ENCODE measurements around the gene CD82.

CD82 gene

DNA sequence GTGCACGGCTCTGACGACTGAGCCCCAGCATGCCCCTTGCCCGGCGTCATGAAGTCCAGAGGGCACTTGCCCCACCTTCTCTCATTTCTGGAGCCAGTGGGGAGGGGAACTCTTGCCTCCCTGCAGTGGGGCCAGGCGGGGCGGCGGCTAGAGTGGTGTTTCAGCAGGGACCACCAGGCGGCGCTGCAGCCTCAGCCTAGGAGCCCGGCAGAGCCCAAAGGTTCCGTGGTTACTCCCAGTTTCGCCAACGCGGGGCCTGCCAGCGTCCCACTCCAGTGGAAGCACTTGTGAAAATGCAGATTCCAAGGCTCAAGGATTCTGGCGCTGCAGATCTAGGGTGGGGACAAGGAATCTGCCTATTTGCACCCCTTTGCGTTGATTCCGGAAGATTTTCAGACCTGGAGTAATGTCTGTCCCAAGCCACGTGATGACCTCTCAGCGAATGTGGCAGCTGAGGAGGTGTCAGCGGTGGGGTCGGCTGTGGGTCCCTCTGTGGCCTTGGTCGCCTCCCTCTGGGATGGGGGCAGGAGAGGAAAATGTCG is 55.7 kb downstream of the CD82 start:
- DNase-seq: peak; percentile 88

DNA sequence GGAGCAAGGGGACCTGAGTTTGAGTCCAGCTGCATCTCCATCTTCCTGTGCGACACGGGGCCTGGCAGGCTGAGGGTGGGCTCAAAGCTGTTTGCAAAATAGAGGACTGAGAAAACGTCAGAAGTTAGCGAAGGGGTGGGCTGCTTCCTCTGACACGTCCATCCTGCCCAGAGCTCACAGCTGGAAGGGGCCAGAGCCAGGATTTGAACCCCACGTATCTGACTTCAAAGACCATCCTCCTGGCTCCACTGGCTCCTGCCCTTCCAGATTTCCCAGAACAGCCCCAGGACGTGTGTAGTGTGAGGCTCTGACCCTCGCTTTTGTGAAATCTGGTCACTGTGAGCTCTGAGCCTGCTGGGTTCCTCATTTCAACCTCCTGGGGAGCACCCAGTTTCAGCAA is 56.3 kb downstream of the CD82 start:
- DNase-seq: peak; percentile 27

DNA sequence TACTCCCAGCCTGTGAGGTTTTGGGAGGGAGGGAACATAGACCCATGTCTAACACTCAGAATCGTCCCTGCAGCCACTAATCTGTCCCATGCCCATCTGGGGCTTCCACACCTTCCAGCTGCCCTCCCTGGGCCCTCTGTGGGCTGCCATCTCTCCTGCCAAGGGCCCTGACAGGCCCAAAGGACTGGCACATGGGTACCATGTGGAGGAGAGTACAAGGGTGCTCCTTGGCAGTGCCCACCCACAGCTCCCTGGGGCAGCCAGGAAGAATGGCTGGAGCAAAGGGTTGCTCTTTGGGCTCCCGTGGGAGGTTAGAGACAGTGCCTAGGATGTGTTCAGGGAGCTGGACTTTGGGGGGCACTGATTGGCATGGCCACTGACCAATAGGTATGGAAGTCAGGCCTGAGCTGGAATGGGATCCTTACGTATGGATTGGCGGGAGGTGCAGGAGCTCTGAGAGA is 56.8 kb downstream of the CD82 start:
- DNase-seq: peak; percentile 19

DNA sequence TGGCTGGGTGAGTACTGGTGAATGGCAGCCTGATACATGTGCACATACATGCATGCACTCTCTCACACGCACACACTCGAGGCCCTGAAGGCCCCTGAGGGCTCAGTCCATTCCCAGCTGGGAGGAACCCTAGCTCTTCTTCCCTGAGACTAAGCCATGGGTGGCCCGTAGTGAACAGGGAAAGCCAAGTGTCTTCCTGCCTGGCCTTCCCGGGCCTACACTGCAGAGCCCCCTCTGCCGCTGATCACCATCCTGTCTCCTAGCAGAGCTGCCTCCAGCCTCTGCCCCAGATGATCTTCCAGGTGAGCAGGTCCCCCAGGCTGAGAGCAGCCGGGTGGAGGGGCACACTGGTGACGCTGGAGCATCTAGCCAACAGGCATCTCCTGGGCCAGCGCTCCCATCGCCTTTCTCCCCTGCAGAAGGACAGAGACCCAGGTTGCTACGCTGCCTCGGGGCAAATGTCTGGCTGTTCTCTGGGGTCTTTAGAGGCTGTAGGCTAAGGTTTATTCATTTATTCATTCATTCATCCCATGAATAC is 57.3 kb downstream of the CD82 start:
- DNase-seq: peak; percentile 18

DNA sequence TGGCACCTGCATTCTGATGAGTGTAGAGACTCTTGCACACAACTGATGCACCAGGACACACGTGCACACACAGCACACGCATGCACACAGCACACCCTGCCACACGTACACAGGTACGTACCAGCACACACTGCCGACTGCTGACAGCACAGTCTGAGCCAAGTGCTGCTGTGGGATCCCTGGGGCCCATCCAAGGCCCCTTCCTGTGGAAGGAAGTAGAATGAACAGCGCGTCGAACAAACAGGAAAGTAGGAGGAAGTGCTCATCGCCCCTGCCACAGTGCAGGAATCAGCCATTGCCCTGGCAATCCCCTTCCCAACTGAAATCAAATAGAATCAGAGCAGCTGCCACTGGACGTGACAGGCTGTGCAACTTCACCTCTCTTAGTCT is 57.9 kb downstream of the CD82 start:
- peak; percentile 33 for DNase-seq

DNA sequence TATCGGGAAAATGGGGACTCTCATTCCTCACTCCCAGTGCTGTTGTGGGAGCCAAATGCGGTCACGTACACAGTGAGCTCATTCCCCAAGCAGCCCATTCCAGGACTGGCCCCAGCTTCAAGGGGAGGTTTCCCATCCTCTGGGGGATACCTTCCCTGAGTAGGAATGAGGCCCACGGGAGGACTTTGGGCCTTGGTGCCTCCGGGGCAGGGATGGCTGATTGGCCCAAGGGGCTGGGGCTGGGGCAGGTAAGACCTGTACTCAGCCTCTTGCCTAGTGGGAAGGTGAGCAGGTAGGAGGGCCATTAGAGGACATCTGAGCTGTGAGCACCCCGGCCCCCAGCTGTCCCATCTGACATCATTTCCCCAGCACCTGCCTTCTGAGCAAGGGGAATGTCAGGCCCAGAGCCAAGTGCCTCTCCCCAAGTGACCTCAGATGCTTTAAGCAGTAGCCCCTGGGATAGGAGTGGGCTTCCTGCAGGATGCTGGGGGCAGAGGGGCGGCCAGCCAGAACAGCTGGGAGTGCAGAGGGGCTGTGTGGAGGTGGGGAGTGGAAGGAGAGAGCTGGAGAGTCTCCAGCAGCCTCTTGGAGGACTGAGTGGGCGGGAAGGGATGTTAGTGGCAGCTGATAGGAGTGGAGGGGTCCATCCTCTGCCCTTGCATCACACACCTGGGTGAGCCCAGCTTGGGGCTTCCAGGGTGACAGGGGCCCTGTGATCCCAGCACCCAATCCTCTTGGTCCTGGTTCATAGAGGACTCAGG is 58.4 kb downstream of the CD82 start:
- peak; percentile 73 for DNase-seq

DNA sequence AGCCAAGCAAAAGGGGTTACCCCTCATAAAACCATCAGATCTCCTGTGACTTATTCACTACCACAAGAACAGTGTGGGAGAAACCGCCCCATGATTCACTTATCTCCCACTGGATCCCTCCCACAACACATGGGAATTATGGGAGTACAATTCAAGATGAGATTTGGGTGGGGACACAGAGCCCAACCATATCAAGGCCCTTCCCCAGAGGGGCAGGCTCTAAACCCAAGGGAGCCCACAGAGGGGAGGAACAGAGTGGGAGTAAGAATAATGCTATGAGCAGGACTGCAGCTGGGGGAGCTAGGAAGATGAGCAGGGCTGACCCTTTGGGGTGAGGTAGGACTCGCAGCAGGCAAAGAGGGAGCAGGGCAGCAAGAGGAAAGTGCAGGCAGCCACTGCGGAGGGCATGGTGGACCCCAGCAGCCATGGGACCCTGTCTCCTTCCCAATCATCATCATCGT is 59.3 kb downstream of the CD82 start:
- peak; percentile 18 for DNase-seq

DNA sequence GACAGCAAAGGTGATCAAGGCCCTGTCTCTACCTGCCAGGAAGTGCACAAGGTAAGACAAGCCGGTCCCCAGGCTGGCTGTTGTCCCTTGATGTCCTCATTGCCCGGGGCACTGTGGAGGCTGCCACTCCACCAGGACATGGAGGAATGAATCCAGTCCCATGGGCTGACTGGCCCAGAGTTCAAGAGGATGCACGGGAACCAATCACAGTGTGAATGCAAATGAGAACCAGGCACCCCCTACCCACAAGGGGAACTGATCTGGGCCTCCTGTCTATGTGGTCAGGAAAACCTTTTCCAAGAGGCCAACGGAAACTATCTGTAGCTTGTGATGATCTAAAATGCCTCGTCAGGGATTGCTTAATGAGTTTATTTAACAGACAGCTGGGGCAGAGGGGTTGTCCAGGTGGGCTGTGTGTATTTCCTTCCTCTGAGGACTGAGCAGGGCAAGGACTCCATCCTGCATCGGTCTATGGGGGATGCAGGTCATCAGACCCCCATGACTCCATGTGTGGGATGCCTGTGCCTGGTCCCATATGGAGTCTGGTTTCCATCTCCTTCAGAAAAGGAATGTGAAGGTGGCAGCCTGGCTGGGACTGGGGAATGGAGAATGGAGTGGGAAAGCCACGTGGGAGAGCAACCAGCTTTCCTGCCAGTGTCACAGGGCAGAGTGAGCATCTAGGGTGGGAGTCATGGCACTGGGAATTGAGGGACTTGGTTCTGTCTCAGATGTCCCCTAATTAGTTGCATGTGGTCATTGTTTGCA is 60.5 kb downstream of the CD82 start:
- DNase-seq: no peak

DNA sequence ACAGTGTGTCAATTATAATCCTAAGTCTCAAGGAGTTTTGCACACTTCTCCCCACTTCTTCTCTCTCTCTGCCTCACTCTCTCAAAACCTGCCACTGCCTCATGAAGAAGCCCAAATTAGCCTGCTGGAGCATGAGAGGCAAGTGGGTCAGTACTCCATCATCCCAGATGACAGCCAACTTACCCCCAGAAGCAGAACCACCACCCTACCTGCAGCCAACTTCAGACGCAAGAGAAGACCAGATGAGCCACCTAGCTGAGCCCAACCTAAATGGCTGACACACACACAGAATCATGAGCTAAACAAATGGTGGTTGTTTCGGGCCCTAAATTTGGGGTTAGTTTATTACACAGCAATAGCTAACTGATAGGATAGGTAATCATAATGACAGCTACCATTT is 61.2 kb downstream of the CD82 start:
- DNase-seq: no peak

DNA sequence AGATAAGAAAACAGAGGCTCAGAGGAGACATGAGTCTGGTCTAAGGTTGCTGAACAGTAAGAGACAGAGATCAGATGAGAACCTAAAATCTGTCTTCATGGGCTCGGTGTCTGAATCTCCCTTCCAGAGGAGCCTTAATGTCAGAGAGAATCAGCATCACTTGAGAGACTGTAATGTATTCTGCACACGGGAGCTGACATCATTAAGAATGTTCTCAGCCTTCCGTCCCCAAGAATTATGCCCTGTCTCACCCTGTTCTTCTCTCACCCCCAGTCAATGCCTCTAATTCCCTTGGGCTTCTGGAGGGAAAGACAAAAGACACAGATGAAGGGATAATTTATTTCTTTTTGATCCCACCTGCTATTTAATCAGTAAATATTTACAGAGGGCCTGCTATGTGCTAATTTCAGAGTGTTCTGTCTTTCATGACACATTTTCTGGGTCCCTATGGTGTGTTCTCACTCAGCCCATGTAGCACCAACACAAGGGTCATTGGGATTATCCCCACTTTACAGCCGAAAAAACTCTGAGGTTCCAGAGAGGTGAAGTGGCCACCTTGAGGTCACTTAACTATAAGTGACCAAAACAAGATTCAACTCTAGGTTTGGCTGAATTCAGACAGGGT is 61.8 kb downstream of the CD82 start:
- no peak for DNase-seq

DNA sequence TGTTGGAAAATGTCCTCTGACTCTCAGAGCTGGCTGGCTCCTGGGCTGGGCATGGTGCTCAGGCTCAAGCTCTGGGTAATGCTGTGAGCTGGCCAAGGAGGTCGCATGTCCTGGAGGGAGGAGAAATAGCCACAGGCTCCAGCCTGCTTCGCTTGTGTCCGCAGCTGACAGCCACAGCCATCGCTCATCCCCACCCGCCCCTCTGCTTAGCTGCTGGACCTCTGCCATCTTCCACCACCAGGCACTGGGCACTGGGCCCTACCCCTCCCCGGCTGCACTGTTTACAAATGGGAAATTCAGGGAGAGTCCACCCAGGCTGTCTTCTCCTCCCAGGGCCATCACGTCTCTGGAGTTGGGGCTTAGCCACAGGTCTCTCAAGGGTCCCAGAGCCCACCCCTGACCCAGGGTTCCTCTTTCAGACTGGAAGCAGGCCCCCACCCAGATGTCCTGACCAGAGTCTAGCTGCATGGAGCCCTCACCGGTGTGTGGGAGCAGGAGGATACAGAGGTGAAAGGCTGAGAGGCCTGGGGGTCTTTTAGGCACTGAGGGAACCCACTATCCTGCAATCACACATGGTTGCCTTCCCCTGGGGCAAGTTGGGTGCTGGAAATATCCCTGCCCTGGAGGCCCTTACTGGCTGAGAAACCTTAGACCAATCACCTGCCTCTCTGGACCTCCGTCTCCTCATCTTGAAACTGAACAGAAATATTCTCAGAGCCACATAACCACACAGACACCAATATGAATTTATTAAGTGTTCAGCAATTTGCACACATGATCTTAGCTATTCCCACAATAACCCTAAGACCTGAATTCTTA is 62.7 kb downstream of the CD82 start:
- DNase-seq: peak; percentile 92

DNA sequence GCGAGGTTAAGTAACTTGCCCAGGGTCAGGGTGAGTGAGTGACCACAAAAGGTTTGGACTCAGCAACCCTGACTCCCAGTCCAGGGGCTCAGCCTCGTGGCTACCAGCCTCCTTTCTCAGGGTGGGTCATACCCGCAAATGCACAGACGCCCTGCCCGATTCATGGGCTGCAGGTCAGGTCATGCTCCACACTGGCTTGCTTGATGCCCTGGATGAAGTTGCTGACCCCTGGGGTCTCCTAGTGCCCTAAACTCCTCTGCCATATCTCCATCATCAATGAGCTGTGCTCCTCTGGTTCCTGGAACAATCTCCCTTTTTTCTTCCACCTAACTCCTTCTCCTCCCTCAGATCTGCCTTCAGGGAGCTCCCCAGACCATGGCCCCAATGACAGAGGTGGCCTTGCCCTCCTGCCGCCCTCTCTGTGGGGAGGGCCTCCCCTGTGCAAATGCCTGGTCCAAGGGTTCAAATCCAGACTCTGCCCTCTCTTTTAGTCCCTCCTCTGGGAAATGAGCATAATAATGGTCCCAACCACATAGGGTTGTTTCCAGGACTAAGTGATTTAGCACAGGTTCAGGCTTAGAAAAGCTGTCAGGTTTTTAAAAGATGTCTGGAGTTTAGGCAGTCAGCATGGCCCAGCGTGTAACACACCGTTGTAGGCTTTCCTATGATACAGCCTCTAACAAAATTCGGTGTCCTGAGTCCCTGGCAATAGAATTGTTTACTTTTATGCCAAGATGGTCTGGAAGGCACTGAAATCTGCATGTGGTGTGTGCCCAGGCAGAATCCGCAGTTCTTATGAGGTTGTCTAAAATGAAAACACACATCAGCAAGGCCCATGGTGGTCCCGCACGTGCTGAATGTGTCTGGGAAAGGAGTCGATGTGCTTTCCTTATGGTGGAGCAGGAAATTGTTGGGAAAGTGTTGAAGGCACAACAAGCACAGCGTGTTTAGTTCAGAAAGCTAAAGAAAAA is 63.6 kb downstream of the CD82 start:
- DNase-seq: no peak

DNA sequence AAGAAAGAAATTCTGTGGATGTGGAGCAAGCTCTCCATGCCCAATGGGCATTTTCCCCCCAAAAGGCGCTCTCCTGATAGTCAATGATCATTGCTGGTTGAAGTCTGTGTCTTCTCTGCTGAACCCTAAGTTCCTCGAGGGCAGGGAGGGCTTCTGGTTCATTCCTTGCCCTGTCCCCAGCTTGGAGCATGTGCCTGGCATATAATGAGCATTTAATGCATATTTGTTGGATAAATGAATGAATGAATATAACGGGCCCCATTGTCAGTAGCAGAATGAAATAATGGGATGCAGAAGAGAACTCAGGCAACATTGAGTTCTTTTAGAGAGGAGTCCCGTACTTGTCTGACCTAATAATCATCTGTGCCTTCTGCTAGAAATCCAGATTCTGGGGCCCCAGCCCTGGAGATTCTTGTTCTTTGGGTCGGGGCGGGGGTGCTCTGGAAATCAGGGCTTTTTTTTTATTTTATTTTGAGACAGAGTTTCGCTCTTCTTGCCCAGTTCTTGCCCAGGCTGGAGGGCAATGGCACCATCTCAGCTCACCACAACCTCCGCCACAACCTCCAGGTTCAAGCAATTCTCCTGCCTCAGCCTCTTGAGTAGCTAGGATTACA is 64.4 kb downstream of the CD82 start:
- DNase-seq: no peak

DNA sequence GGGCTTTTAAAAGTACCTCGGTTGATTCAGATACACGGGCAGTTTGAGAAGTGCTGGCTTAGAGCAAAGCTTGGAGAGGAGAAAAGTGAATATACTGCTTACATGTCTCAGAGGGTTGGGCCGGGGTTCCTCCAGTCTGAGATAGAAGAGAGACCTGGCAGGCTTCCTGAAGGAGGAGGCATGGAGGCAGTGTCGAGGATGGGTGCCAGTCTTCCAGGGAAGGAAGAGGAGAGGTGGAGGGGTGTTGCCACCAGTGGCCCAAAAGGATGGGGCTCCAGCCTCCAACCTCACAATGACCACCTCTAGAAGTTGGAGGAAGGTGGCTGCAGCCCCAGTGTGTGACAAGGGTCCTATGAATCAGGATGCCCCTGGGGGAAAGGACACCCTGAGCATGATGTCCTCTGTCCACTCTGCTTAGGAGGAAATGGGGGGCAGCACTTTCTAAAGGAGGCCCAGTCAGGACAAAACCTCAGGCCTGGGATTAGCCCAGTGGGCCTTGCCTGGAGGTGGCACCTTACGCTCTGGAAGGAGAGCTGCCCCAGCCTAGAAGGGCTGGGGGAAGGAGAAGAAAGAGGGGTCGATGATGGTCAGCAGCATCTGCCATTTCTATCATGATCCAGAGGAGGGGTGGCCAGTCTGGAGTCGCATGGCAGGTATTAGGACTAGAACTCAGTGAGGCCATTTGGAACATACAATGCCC is 65.2 kb downstream of the CD82 start:
- no peak for DNase-seq

DNA sequence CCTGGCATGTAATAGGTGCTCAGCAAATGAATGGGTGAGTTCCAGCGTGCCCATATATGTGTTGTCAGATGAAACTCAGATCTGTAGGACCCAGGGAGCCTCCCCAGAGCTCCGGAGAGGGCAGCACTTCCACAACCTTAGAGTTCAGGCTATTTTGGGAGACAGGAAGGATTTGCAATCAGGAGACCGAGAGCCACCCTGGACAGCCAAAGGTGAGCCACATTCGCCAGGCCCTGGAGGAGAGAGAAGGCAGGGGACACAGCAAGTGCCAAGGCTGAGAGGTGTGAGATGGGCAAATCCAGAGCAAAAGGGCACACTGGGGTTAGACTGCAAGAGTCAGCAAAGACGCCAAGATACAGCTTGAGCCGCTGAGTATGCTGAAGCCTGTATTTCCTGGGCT is 66.4 kb downstream of the CD82 start:
- DNase-seq: no peak

DNA sequence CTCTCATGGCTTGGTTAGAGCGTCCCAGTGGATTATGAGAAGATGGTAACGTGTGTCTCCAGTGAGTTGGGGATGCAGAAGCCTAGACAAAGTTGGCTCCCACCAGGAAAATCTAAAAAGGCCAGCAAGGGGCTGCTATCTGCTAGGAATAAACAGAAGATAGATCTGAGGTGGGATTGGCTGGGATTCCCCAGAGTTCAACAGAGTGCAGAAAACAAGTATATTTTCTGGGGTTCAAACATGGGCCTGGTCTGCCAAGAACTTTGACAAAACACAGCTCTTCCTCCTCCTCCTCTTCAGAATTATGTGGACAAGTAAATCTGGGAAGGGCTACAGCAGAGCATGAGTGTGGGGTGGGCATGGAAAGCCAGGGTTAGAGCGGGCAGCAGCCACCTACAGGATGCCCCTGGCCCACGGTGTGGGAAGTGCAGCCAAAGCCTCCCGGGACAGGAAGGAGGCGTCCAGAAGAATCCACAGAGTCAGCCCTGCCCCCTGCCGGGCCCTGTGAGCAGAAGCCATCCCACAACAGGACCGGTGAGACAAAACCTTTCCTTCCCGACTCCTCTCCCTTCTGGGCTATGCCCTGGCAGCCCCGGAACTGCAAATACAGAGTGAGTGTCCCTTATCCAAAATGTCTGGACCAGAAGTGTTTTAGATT is 67.1 kb downstream of the CD82 start:
- DNase-seq: peak; percentile 35

DNA sequence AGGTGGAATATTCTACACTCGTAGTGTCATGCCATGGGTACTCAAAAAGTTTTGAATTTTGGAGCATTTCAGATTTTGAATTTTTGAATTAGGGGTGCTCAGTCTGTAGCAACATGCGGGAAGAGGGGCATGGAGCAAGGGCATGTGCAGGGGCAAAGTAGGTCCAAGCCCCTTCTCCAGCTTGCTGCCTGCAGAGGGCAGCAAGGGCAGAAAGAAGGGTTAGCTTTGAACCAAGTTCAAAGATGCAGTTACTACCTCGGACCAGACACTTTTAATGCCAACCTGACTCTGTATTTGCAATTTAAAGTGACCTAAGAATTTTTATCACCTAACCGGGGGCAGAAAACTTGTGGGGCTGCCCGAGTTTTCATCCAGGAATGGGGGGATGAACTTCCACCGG is 68.2 kb downstream of the CD82 start:
- DNase-seq: peak; percentile 16

DNA sequence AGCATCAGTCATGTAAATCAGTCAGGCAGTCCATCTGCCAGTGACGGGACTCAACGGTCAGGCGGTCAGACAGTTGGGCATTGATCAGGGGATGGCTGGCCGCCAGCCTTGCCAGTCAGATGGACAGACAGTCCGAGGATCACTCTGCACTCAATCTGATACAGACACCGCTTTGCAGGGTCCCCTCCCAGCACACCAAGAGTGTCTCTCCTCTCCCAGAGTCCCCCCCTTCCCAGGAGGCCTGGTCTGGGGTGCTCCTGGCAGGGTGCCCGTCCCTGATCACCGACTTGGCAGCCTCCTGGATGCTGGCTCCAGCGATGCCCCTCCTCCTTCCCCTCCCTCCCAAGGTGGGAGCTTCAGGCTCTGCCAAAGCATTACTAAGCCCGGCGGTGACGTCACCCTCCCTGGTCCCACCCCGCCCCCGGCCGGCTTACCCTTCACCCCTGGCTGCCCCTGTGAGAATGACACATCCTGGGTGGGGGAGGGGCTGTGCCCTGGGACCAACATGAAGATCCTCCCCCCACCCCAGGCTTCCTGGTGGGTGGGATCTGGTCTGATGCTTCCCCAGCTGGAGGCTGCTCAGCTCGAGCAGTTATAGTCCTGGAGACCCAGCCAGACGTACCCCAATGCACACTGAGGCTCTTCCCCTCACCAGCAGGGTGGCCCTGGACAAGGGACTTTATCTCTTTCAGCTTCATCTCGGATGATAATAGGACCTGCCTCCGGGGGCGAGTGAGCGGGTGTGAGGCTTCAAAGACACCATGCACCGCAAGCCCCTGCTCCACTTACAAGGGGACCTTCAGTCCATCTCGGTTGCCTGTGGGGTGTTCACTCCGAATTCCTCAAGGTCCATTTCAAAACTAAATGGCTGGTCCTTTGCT is 69.2 kb downstream of the CD82 start:
- peak; percentile 71 for DNase-seq
